HCT116 (cell line): ENCODE data around the gene SMURF1. TPM values are rescaled to one million over a fixed set of nuclear protein-coding genes. Genes with fewer than 3 reads are reported as not detected.

Experiments used
- ATAC-seq: fragments of 200-7000 bp; cut with Tn5 transposase; 2 replicates; pipeline ENCODE4 v1.9.1; 2020; ENCODE audit warnings: mild to moderate bottlenecking, moderate library complexity
- BruUV-seq: library from RNA; stranded (reverse); fragments of 400-500 nt; replicated peaks from 2 replicates; lab custom pipeline; 2021; lab: Mats Ljungman, UMichigan
- CTCF ChIA-PET: fragments of 300-600 bp; sonication (Branson Sonifier 250); formaldehyde crosslinking; loops from one replicate; lab custom pipeline; 2021; ENCODE audit warnings: antibody characterized with exemption; lab: Charles Lee
- POLR2A ChIA-PET: fragments of 300-600, 350-600 bp; sonication (Branson Sonifier 250); formaldehyde crosslinking; loops from one replicate; lab custom pipeline; 2021; ENCODE audit warnings: antibody characterized with exemption; lab: Charles Lee
- RAD21 ChIA-PET, 2 experiments: fragments of 300-600 bp; sonication (Branson Sonifier 250); formaldehyde crosslinking; loops; one replicate each; lab custom pipeline; 2023; ENCODE audit warnings: low total read pairs in 2 of 2; ENCODE audit not compliant: uncharacterized antibody in 2 of 2, unreplicated experiment in 2 of 2, low non-redundant PET in 1 of 2; lab: Charles Lee
- DNase-seq: peaks from one replicate; pipeline ENCODE4 v3.0.0-alpha.2; 2010; ENCODE audit warnings: low read depth, low spot score
- H2AFZ ChIP-seq: fragments of 200-600 bp; shearing (Covaris generic), sonication (generic); 2 replicates; pipeline ENCODE4 v1.6.1; 2017; ENCODE audit warnings: low read depth, mixed run types, mixed read lengths, antibody characterized with exemption, low read length; ENCODE audit not compliant: poor library complexity, severe bottlenecking
- H3K27ac ChIP-seq: 2 replicates; pipeline ENCODE4 v1.5.1; 2012; ENCODE audit warnings: low read depth, low read length
- H3K27me3 ChIP-seq: fragments of 200-600 bp; sonication (generic); 2 replicates; pipeline ENCODE4 v1.6.1; 2016; ENCODE audit warnings: mixed run types, low read length, mixed read lengths; ENCODE audit not compliant: insufficient read depth
- H3K36me3 ChIP-seq, 2 experiments: fragments of 200-500 bp in 1 of 2; fragments of 200-600 bp in 1 of 2; sonication (Bioruptor generic) in 1 of 2; sonication (generic) in 1 of 2; 2 replicates each; pipeline versions ENCODE4 v1.5.1 to v1.6.1; 2014 to 2016; ENCODE audit warnings: low read length in 2 of 2, inconsistent platforms in 1 of 2, mixed read lengths in 1 of 2, mixed run types in 1 of 2; ENCODE audit not compliant: insufficient read depth in 2 of 2, control insufficient read depth in 1 of 2
- H3K4me1 ChIP-seq, 2 experiments: fragments of 200-600 bp in 1 of 2; sonication (generic) in 1 of 2; 2 replicates each; pipeline versions ENCODE4 v1.5.1 to v1.6.1; 2012 to 2017; ENCODE audit warnings: low read length in 2 of 2, inconsistent platforms in 1 of 2, mild to moderate bottlenecking in 1 of 2, mixed read lengths in 1 of 2, mixed run types in 1 of 2, moderate library complexity in 1 of 2; ENCODE audit not compliant: insufficient read depth in 2 of 2, control insufficient read depth in 1 of 2
- H3K4me2 ChIP-seq: fragments of 200-600 bp; sonication (generic); 2 replicates; pipeline ENCODE4 v1.6.1; 2017; ENCODE audit warnings: mixed run types, low read length, mixed read lengths
- H3K4me3 ChIP-seq, 2 experiments: fragments of 200-600 bp in 1 of 2; sonication (generic) in 1 of 2; replicated peaks in 1 of 2; 2 replicates each; pipeline ENCODE4 v1.5.1; 2011 to 2016; ENCODE audit warnings: low read length in 2 of 2, control low read depth in 1 of 2, low read depth in 1 of 2, mild to moderate bottlenecking in 1 of 2, mixed read lengths in 1 of 2, mixed run types in 1 of 2
- H3K79me2 ChIP-seq: fragments of 200-600 bp; sonication (generic); 2 replicates; pipeline ENCODE4 v1.6.1; 2017; ENCODE audit warnings: mild to moderate bottlenecking, mixed run types, low read length, moderate library complexity, mixed read lengths; ENCODE audit not compliant: insufficient read depth
- H3K9ac ChIP-seq: fragments of 200-600 bp; sonication (generic); 2 replicates; pipeline ENCODE4 v1.6.1; 2016; ENCODE audit warnings: low read length, mixed read lengths
- H3K9me2 ChIP-seq: fragments of 200-600 bp; sonication (generic), shearing (Covaris generic); 2 replicates; pipeline ENCODE4 v1.6.1; 2017; ENCODE audit warnings: mixed run types, mild to moderate bottlenecking, moderate library complexity; ENCODE audit not compliant: insufficient read depth
- H3K9me3 ChIP-seq, 2 experiments: fragments of 200-500 bp in 1 of 2; fragments of 200-600 bp in 1 of 2; sonication (Bioruptor generic) in 1 of 2; sonication (generic) in 1 of 2; 2 replicates each; pipeline ENCODE4 v1.6.1; 2014 to 2017; ENCODE audit warnings: low read length in 2 of 2, mixed read lengths in 2 of 2, inconsistent platforms in 1 of 2, low read depth in 1 of 2, mild to moderate bottlenecking in 1 of 2, mixed run types in 1 of 2, moderate library complexity in 1 of 2; ENCODE audit not compliant: control insufficient read depth in 1 of 2, insufficient read depth in 1 of 2
- H4K20me1 ChIP-seq: fragments of 200-600 bp; sonication (generic), shearing (Covaris generic); 2 replicates; pipeline ENCODE4 v1.6.1; 2017; ENCODE audit warnings: mixed run types, mild to moderate bottlenecking, moderate library complexity; ENCODE audit not compliant: insufficient read depth
- CBX3 ChIP-seq: IDR thresholded peaks from 2 replicates; pipeline ENCODE4 v1.6.1; 2012; ENCODE audit warnings: low read depth
- CEBPB ChIP-seq: IDR thresholded peaks from 2 replicates; pipeline ENCODE4 v1.6.1; 2012; ENCODE audit warnings: low read depth
- CTCF ChIP-seq, 3 experiments: fragments of 200-600 bp in 1 of 3; sonication (generic) in 1 of 3; IDR thresholded peaks in 2 of 3; conservative IDR thresholded peaks in 1 of 3; 2 replicates each; pipeline ENCODE4 v1.5.1; 2012 to 2017; ENCODE audit warnings: low read depth in 2 of 3, low read length in 2 of 3, antibody characterized with exemption in 1 of 3, borderline replicate concordance in 1 of 3, control low read depth in 1 of 3, mild to moderate bottlenecking in 1 of 3, mixed read lengths in 1 of 3, mixed run types in 1 of 3, moderate library complexity in 1 of 3; ENCODE audit not compliant: insufficient read depth in 1 of 3
- EGR1 ChIP-seq: IDR thresholded peaks from 2 replicates; pipeline ENCODE4 v1.6.1; 2012; ENCODE audit warnings: low read depth
- ELF1 ChIP-seq: IDR thresholded peaks from 2 replicates; pipeline ENCODE4 v1.6.1; 2012; ENCODE audit warnings: low read depth, borderline replicate concordance
- EZH2phosphoT487 ChIP-seq: fragments of 200-600 bp; IDR thresholded peaks from 2 replicates; pipeline ENCODE4 v1.6.1; 2018; ENCODE audit warnings: antibody characterized with exemption, borderline replicate concordance
- FOSL1 ChIP-seq: IDR thresholded peaks from 2 replicates; pipeline ENCODE4 v1.6.1; 2012; ENCODE audit warnings: low read depth
- MAX ChIP-seq: IDR thresholded peaks from 2 replicates; pipeline ENCODE4 v1.6.1; 2012
- POLR2A ChIP-seq: IDR thresholded peaks from 2 replicates; pipeline ENCODE4 v1.7.0; 2011; ENCODE audit warnings: borderline replicate concordance; ENCODE audit not compliant: insufficient read depth, insufficient read length; ENCODE audit errors: extremely low read depth
- SIN3A ChIP-seq: IDR thresholded peaks from 2 replicates; pipeline ENCODE4 v1.6.1; 2012; ENCODE audit warnings: low read depth
- SRF ChIP-seq: IDR thresholded peaks from 2 replicates; pipeline ENCODE4 v1.6.1; 2012; ENCODE audit warnings: low read depth
- ZFX ChIP-seq: fragments of 450-650 bp; IDR thresholded peaks from 2 replicates; pipeline ENCODE4 v1.6.1; 2017
- ZNF274 ChIP-seq: fragments of 200-500 bp; sonication (Bioruptor generic); IDR thresholded peaks from 2 replicates; pipeline ENCODE4 v1.6.1; 2014; ENCODE audit warnings: mild to moderate bottlenecking, low read depth, low read length, inconsistent platforms
- intact Hi-C: fragments of 100-400 bp; cut with micrococcal nuclease; formaldehyde crosslinking; loops from 2 replicates; pipeline ENCODE4 v1.10.0; 2022
- total RNA-seq: library from RNA; stranded (reverse); gene quantifications from one replicate; pipeline ENCODE4 v1.2.1, GENCODE V29; 2021; ENCODE audit not compliant: unreplicated experiment
- TF ChIP-seq, protein P1 (sequence below): IDR thresholded peaks from 2 replicates; pipeline ENCODE4 v1.6.1; 2012

Gene SMURF1
- total RNA-seq, 1 experiment from 2014 or later: 24.6 TPM

GRCh38 chr7:99001482-99002147 is 142.3 kb downstream of the SMURF1 start:
- POLR2A ChIA-PET: no interaction called here
- no TSS peak for BruUV-seq
- ATAC-seq: no peak

More at GRCh38 chr7:99001482-99002147, 142.3 kb downstream of the SMURF1 start:
- Histone ChIP-seq H3K9ac (no peak overlapping the region), H3K27ac (no peak overlapping the region), H3K27me3 (no peaks in the 10 kb centered on the region), H3K4me1 (no peaks in the 10 kb centered on the region), H3K79me2 (no peaks in the 10 kb centered on the region), H2AFZ (no peak overlapping the region), H3K9me3 (no peaks in the 10 kb centered on the region), H3K4me3 (no peak overlapping the region), H3K4me2 (no peak overlapping the region), H4K20me1 (no peaks in the 10 kb centered on the region), H3K36me3 (peaks cover 26 to 51% of the 10 kb centered on the region in 2 experiments), H3K9me2 (no peaks in the 10 kb centered on the region)
- CTCF ChIA-PET: no interaction called here
- intact Hi-C loops: no loop called here
- RAD21 ChIA-PET: no interaction called here
- TF ChIP-seq CBX3: no peak
- no peak for TF ChIP-seq FOSL1
- no peak for TF ChIP-seq ELF1
- no peak for TF ChIP-seq EZH2phosphoT487
- TF ChIP-seq SIN3A: no peak
- no peak for TF ChIP-seq POLR2A
- TF ChIP-seq CEBPB: no peak
- no peak for TF ChIP-seq SRF
- TF ChIP-seq ZNF274: no peak
- no peak for TF ChIP-seq ZFX
- TF ChIP-seq EGR1: no peak
- no peak for TF ChIP-seq CTCF (IDR thresholded peaks at IDR 0.05 in 2 of 3, conservative IDR thresholded peaks at IDR 0.05 in 1 of 3; ENCODE audit: borderline replicate concordance in 1 of 3, insufficient read depth in 1 of 3, low read depth in 2 of 3, low read length in 2 of 3)
- no peak for TF ChIP-seq MAX
- TF ChIP-seq, protein P1, sequence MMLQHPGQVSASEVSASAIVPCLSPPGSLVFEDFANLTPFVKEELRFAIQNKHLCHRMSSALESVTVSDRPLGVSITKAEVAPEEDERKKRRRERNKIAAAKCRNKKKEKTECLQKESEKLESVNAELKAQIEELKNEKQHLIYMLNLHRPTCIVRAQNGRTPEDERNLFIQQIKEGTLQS: no peak
- DNase-seq: no peak
